ENCODE measurements around the gene MAPK6. TPM values are rescaled to one million over a fixed set of nuclear protein-coding genes. Genes with fewer than 3 reads are reported as not detected.

MAPK6 gene
- total RNA-seq, 5 donors from 2014 or later (not counting 1 experiment from before 2014, with no cell fraction given) = 15.1 to 35.1 (median 19.8) TPM

- Mint-ChIP-seq H3K27ac (no peak overlapping the region), H3K4me3 (no peak overlapping the region), H3K27me3 (peaks cover 0 to 6% of the 10 kb centered on the region in 2 donors), H3K36me3 (no peaks in the 10 kb centered on the region), H3K9me3 (no peaks in the 10 kb centered on the region), H3K4me1 (no peaks in the 10 kb centered on the region)
- ATAC-seq (replicated peaks in 1 of 4) = no peak
- Histone ChIP-seq H3K9me3 (no peaks in the 10 kb centered on the region), H3K4me3 (ENCODE audit: control insufficient read depth in 1 of 2, extremely low read depth in 1 of 2, low read length in 1 of 2) (no peak overlapping the region), H3K27ac (ENCODE audit: low read length) (no peak overlapping the region), H3K36me3 (ENCODE audit: control insufficient read depth in 2 of 2, extremely low read depth in 1 of 2, insufficient read depth in 1 of 2, low read length in 1 of 2) (no peaks in the 10 kb centered on the region), H3K27me3 (replicated peaks in 1 of 2; ENCODE audit: control insufficient read depth in 2 of 2, extremely low read depth in 1 of 2, insufficient read depth in 2 of 2, low read length in 1 of 2) (peaks cover 0 to 9% of the 10 kb centered on the region in 2 experiments), H3K4me1 (ENCODE audit: control insufficient read depth in 1 of 2, extremely low read depth in 1 of 2, insufficient read depth in 2 of 2, low read length in 2 of 2) (no peaks in the 10 kb centered on the region)
- 92% methylated on average over 11 of the region's 16 CpGs for WGBS (ENCODE audit: insufficient coverage)
- no peak for DNase-seq
- POLR2A ChIA-PET = no interaction called here
- CTCF ChIA-PET = interaction anchor here in 1 of 2 donors (0.5 kb wide), 1 partner anchor 164 kb away, joined by 4 read pairs; no protein-coding TSS in a partner anchor
Measured at GRCh38 chr15:52101542-52102323, 82.7 kb downstream of the MAPK6 start.

GRCh38 chr15:52102463-52102862, 83.4 kb downstream of the MAPK6 start:
- Mint-ChIP-seq H3K4me1 (no peaks in the 10 kb centered on the region), H3K36me3 (no peaks in the 10 kb centered on the region), H3K4me3 (no peak overlapping the region), H3K27ac (no peak overlapping the region), H3K27me3 (peaks cover 0 to 9% of the 10 kb centered on the region in 2 donors), H3K9me3 (no peaks in the 10 kb centered on the region)
- WGBS (ENCODE audit: insufficient coverage) = 100% methylated on average over 2 of the region's 2 CpGs
- Histone ChIP-seq H3K9me3 (no peaks in the 10 kb centered on the region), H3K36me3 (ENCODE audit: control insufficient read depth in 2 of 2, extremely low read depth in 1 of 2, insufficient read depth in 1 of 2, low read length in 1 of 2) (no peaks in the 10 kb centered on the region), H3K27me3 (replicated peaks in 1 of 2; ENCODE audit: control insufficient read depth in 2 of 2, extremely low read depth in 1 of 2, insufficient read depth in 2 of 2, low read length in 1 of 2) (peaks cover 0 to 15% of the 10 kb centered on the region in 2 experiments), H3K4me3 (ENCODE audit: control insufficient read depth in 1 of 2, extremely low read depth in 1 of 2, low read length in 1 of 2) (no peak overlapping the region), H3K4me1 (ENCODE audit: control insufficient read depth in 1 of 2, extremely low read depth in 1 of 2, insufficient read depth in 2 of 2, low read length in 2 of 2) (no peaks in the 10 kb centered on the region), H3K27ac (ENCODE audit: low read length) (no peak overlapping the region)
- DNase-seq (no peak), ATAC-seq (replicated peaks in 1 of 4) (no peak)
- ChIA-PET POLR2A (no interaction called here), CTCF (no interaction called here)

- WGBS (ENCODE audit: insufficient coverage) = 82% methylated on average over 2 of the region's 5 CpGs
- Histone ChIP-seq H3K4me3 (ENCODE audit: control insufficient read depth in 1 of 2, extremely low read depth in 1 of 2, low read length in 1 of 2) (no peak overlapping the region), H3K27me3 (replicated peaks in 1 of 2; ENCODE audit: control insufficient read depth in 2 of 2, extremely low read depth in 1 of 2, insufficient read depth in 2 of 2, low read length in 1 of 2) (peaks cover 0 to 17% of the 10 kb centered on the region in 2 experiments), H3K4me1 (ENCODE audit: control insufficient read depth in 1 of 2, extremely low read depth in 1 of 2, insufficient read depth in 2 of 2, low read length in 2 of 2) (no peaks in the 10 kb centered on the region), H3K9me3 (no peaks in the 10 kb centered on the region), H3K36me3 (ENCODE audit: control insufficient read depth in 2 of 2, extremely low read depth in 1 of 2, insufficient read depth in 1 of 2, low read length in 1 of 2) (no peaks in the 10 kb centered on the region), H3K27ac (ENCODE audit: low read length) (no peak overlapping the region)
- no peaks in the 10 kb centered on the region for H3K9me3 Mint-ChIP-seq
- H3K36me3 Mint-ChIP-seq = no peaks in the 10 kb centered on the region
- no peak overlapping the region for H3K4me3 Mint-ChIP-seq
- POLR2A ChIA-PET = interaction anchor here in 1 of 2 donors (0.6 kb wide), 1 partner anchor 562 kb away, joined by 3 read pairs; no protein-coding TSS in a partner anchor
- H3K4me1 Mint-ChIP-seq = no peaks in the 10 kb centered on the region
- ATAC-seq (replicated peaks in 1 of 4) (no peak), DNase-seq (no peak)
- H3K27me3 Mint-ChIP-seq = peaks cover 3 to 9% of the 10 kb centered on the region in 2 donors
- no peak overlapping the region for H3K27ac Mint-ChIP-seq
- CTCF ChIA-PET = interaction anchor here (0.6 kb wide), 5 partner anchors 12 to 140 kb away, joined by 3 to 7 read pairs (median 5); no protein-coding TSS in a partner anchor
Measured at GRCh38 chr15:52103217-52104207, 84.5 kb downstream of the MAPK6 start.

GRCh38 chr15:52104532-52105004, 85.5 kb downstream of the MAPK6 start:
- no CpG with 5 or more reads among the region's 5 CpGs for WGBS (ENCODE audit: insufficient coverage)

GRCh38 chr15:52105846-52106245, 86.8 kb downstream of the MAPK6 start:
- Histone ChIP-seq H3K36me3 (ENCODE audit: control insufficient read depth in 2 of 2, extremely low read depth in 1 of 2, insufficient read depth in 1 of 2, low read length in 1 of 2) (no peaks in the 10 kb centered on the region), H3K9me3 (no peaks in the 10 kb centered on the region), H3K4me3 (ENCODE audit: control insufficient read depth in 1 of 2, extremely low read depth in 1 of 2, low read length in 1 of 2) (no peak overlapping the region), H3K27ac (ENCODE audit: low read length) (no peak overlapping the region), H3K27me3 (replicated peaks in 1 of 2; ENCODE audit: control insufficient read depth in 2 of 2, extremely low read depth in 1 of 2, insufficient read depth in 2 of 2, low read length in 1 of 2) (peaks cover 0 to 24% of the 10 kb centered on the region in 2 experiments), H3K4me1 (ENCODE audit: control insufficient read depth in 1 of 2, extremely low read depth in 1 of 2, insufficient read depth in 2 of 2, low read length in 2 of 2) (no peaks in the 10 kb centered on the region)
- ATAC-seq (replicated peaks in 1 of 4) = no peak
- H3K27ac Mint-ChIP-seq = no peak overlapping the region
- no peak overlapping the region for H3K4me3 Mint-ChIP-seq
- peaks cover 0 to 3% (median 0%) of the 10 kb centered on the region in 3 donors for H3K4me1 Mint-ChIP-seq
- ChIA-PET POLR2A (no interaction called here), CTCF (no interaction called here)
- no peaks in the 10 kb centered on the region for H3K9me3 Mint-ChIP-seq
- no CpG with 5 or more reads among the region's 2 CpGs for WGBS (ENCODE audit: insufficient coverage)
- H3K27me3 Mint-ChIP-seq = peaks cover 17 to 21% of the 10 kb centered on the region in 2 donors
- no peak for DNase-seq
- no peaks in the 10 kb centered on the region for H3K36me3 Mint-ChIP-seq

More at GRCh38 chr15:52104532-52105004, 85.5 kb downstream of the MAPK6 start:
- ChIA-PET CTCF (interaction anchor here (0.6 kb wide), 2 partner anchors 58 to 75 kb away, joined by 3 to 5 read pairs; no protein-coding TSS in a partner anchor), POLR2A (interaction anchor here in 1 of 2 donors (0.6 kb wide), 1 partner anchor 561 kb away, joined by 3 read pairs; no protein-coding TSS in a partner anchor)
- H3K27me3 ChIP-seq (replicated peaks in 1 of 2; ENCODE audit: control insufficient read depth in 2 of 2, extremely low read depth in 1 of 2, insufficient read depth in 2 of 2, low read length in 1 of 2) = peaks cover 0 to 17% of the 10 kb centered on the region in 2 experiments
- no peak for ATAC-seq (replicated peaks in 1 of 4)
- H3K27ac ChIP-seq (ENCODE audit: low read length) = no peak overlapping the region
- H3K4me3 ChIP-seq (ENCODE audit: control insufficient read depth in 1 of 2, extremely low read depth in 1 of 2, low read length in 1 of 2) = no peak overlapping the region
- H3K4me1 Mint-ChIP-seq = no peaks in the 10 kb centered on the region
- H3K4me3 Mint-ChIP-seq = no peak overlapping the region
- no peaks in the 10 kb centered on the region for H3K36me3 Mint-ChIP-seq
- no peak overlapping the region for H3K27ac Mint-ChIP-seq
- H3K9me3 Mint-ChIP-seq = no peaks in the 10 kb centered on the region
- H3K4me1 ChIP-seq (ENCODE audit: control insufficient read depth in 1 of 2, extremely low read depth in 1 of 2, insufficient read depth in 2 of 2, low read length in 2 of 2) = no peaks in the 10 kb centered on the region
- no peak for DNase-seq
- H3K36me3 ChIP-seq (ENCODE audit: control insufficient read depth in 2 of 2, extremely low read depth in 1 of 2, insufficient read depth in 1 of 2, low read length in 1 of 2) = no peaks in the 10 kb centered on the region
- H3K9me3 ChIP-seq = no peaks in the 10 kb centered on the region
- H3K27me3 Mint-ChIP-seq = peaks cover 10 to 15% of the 10 kb centered on the region in 2 donors

- ChIA-PET CTCF (no interaction called here), POLR2A (no interaction called here)
- ATAC-seq (replicated peaks in 1 of 4) (no peak), DNase-seq (no peak)
- Mint-ChIP-seq H3K36me3 (no peaks in the 10 kb centered on the region), H3K27me3 (peaks cover 24 to 25% of the 10 kb centered on the region in 2 donors), H3K9me3 (no peaks in the 10 kb centered on the region), H3K27ac (no peak overlapping the region), H3K4me3 (no peak overlapping the region), H3K4me1 (peaks cover 1 to 7% (median 5%) of the 10 kb centered on the region in 3 donors)
- Histone ChIP-seq H3K4me3 (ENCODE audit: control insufficient read depth in 1 of 2, extremely low read depth in 1 of 2, low read length in 1 of 2) (no peak overlapping the region), H3K4me1 (ENCODE audit: control insufficient read depth in 1 of 2, extremely low read depth in 1 of 2, insufficient read depth in 2 of 2, low read length in 2 of 2) (peaks cover 0 to 2% of the 10 kb centered on the region in 2 experiments), H3K27ac (ENCODE audit: low read length) (no peak overlapping the region), H3K9me3 (no peaks in the 10 kb centered on the region), H3K36me3 (ENCODE audit: control insufficient read depth in 2 of 2, extremely low read depth in 1 of 2, insufficient read depth in 1 of 2, low read length in 1 of 2) (no peaks in the 10 kb centered on the region), H3K27me3 (replicated peaks in 1 of 2; ENCODE audit: control insufficient read depth in 2 of 2, extremely low read depth in 1 of 2, insufficient read depth in 2 of 2, low read length in 1 of 2) (peaks cover 0 to 32% of the 10 kb centered on the region in 2 experiments)
- 83% methylated on average over 3 of the region's 6 CpGs for WGBS (ENCODE audit: insufficient coverage)
Measured at GRCh38 chr15:52106641-52107040, 87.6 kb downstream of the MAPK6 start.

Measured in T-cell (primary cell).